Ovary (tissue), 9 donors: ENCODE data around the gene NTRK2. TPM values are rescaled to one million over a fixed set of nuclear protein-coding genes. Genes with fewer than 3 reads are reported as not detected.

Experiments used
- DNase-seq, 5 donors: peaks; one replicate each; pipeline ENCODE4 v3.0.0-alpha.2; 2019 to 2020
- H3K27ac ChIP-seq, 2 donors: fragments of 200-600 bp; one replicate each; pipeline versions ENCODE4 v1.5.1 to v1.8.0; 2019 to 2022
- H3K27me3 ChIP-seq: fragments of 200-600 bp; one replicate; pipeline ENCODE4 v1.8.0; 2022
- H3K36me3 ChIP-seq: fragments of 200-600 bp; sonication (generic); one replicate; pipeline ENCODE4 v1.5.1; 2019
- H3K4me1 ChIP-seq: one replicate; pipeline ENCODE4 v1.8.1; 2013; ENCODE audit warnings: mild to moderate bottlenecking, moderate library complexity; ENCODE audit not compliant: insufficient read depth
- H3K4me3 ChIP-seq: fragments of 200-600 bp; sonication (generic); one replicate; pipeline ENCODE4 v1.5.1; 2017
- H3K9me3 ChIP-seq, 2 donors: fragments of 200-600 bp in 1 of 2; sonication (generic) in 1 of 2; one replicate each; pipeline versions ENCODE4 v1.5.1 to v1.8.1; 2013 to 2019; ENCODE audit warnings: mild to moderate bottlenecking in 1 of 2, moderate library complexity in 1 of 2
- CTCF ChIP-seq, 3 donors: fragments of 450-650 bp in 2 of 3; fragments of 200-600 bp in 1 of 3; IDR thresholded peaks; one replicate each; pipeline versions ENCODE4 v1.5.1 to v1.8.0; 2016 to 2022; ENCODE audit warnings: antibody characterized with exemption in 3 of 3, mild to moderate bottlenecking in 1 of 3
- EP300 ChIP-seq: sonication (generic); formaldehyde crosslinking; IDR thresholded peaks from one replicate; pipeline ENCODE4 v1.6.1; 2017; ENCODE audit warnings: antibody characterized with exemption
- POLR2A ChIP-seq: fragments of 450-650 bp; IDR thresholded peaks from one replicate; pipeline ENCODE4 v1.6.1; 2017; ENCODE audit warnings: antibody characterized with exemption, mild to moderate bottlenecking, moderate library complexity
- WGBS, 3 donors: extraction: QIAGEN DNeasy Blood & Tissue Kit in 1 of 3; methylation state at CpG; one replicate each; pipeline versions ENCODE4 v1.1.5 to v1.1.7; 2013 to 2017; 5-methylcytosine and 5-hydroxymethylcytosine counted together
- intact Hi-C, 4 donors: fragments of 100-400 bp; cut with DNase I; formaldehyde crosslinking; loops; one replicate each; pipeline versions ENCODE4 v1.11.0 to v1.15.1; 2022 to 2023
- polyA plus RNA-seq, 2 donors: library from polyadenylated mRNA; stranded (reverse); fragments of 200-250 nt in 1 of 2; fragments of 350-450 nt in 1 of 2; fragmentation: Illumina TruSeq in 1 of 2; extraction: RNeasy Lipid Tissue Mini Kit (QIAGEN cat#74804) in 1 of 2; gene quantifications; one replicate each; pipeline ENCODE4 v1.2.3, GENCODE V29; 2013 to 2014
- total RNA-seq, 7 donors: library from RNA; depleted of rRNA in 2 of 7; stranded (reverse); fragments of >200 nt in 2 of 7; fragmentation: NEBNext Ultra II Directional in 3 of 7; extraction: Animal tissue kit (Norgen Biotek cat#: 25700) in 3 of 7; gene quantifications; one replicate each; pipeline versions ENCODE4 v1.1.0 to v1.2.4, GENCODE V29; 2016 to 2023
- donor health status: DM: no; HTN: no; CAD: no; lungs with moderate emphysema.
- donor health status: DM: no; HTN: no; CAD: no.
- donor health status: Bipolar disorder and iron deficiency.
- donor health status: DM: yes; HTN: yes; CAD: no.
- donor health status: DM: no; HTN: no; CAD: no.
- donor health status: DM: yes; HTN: yes; CAD: no.

NTRK2 gene
- total and polyA plus RNA-seq, 9 donors, result 6.4 to 31.1 (median 10.8) TPM

- WGBS, 3 donors, result 9 to 27% (median 9%) methylated on average over 4 of the region's 4 CpGs
- Histone ChIP-seq H3K27ac (no peak overlapping the region), H3K36me3 (no peaks in the 10 kb centered on the region), H3K4me1 (no peaks in the 10 kb centered on the region), H3K9me3 (no peaks in the 10 kb centered on the region), H3K4me3 (no peak overlapping the region), H3K27me3 (no peaks in the 10 kb centered on the region)
- intact Hi-C loops, result no loop called here
- TF ChIP-seq POLR2A (no peak), CTCF (IDR thresholded peaks at IDR 0.05) (no peak), EP300 (no peak)
- no peak for DNase-seq
Measured at GRCh38 chr9:84996029-84996428, 326.5 kb downstream of the NTRK2 start.

GRCh38 chr9:84996716-84997115 is 327.2 kb downstream of the NTRK2 start:
- Histone ChIP-seq H3K27ac (no peak overlapping the region), H3K9me3 (no peaks in the 10 kb centered on the region), H3K27me3 (no peaks in the 10 kb centered on the region), H3K36me3 (no peaks in the 10 kb centered on the region), H3K4me1 (no peaks in the 10 kb centered on the region), H3K4me3 (no peak overlapping the region)
- TF ChIP-seq POLR2A, result no peak
- intact Hi-C loops, result no loop called here
- WGBS, 3 donors, result 80 to 92% (median 91%) methylated on average over 3 of the region's 3 CpGs
- no peak for DNase-seq

- TF ChIP-seq POLR2A, result no peak
- no peak for TF ChIP-seq CTCF (IDR thresholded peaks at IDR 0.05)
- no peak for TF ChIP-seq EP300
- DNase-seq, result no peak
- H3K4me3 ChIP-seq, result no peak overlapping the region
- no peak overlapping the region for H3K27ac ChIP-seq
- 73 to 81% (median 76%) methylated on average over 2 of the region's 2 CpGs for WGBS, 3 donors
- no peaks in the 10 kb centered on the region for H3K27me3 ChIP-seq
- intact Hi-C loops, result no loop called here
- no peaks in the 10 kb centered on the region for H3K9me3 ChIP-seq
- H3K36me3 ChIP-seq, result no peaks in the 10 kb centered on the region
- no peaks in the 10 kb centered on the region for H3K4me1 ChIP-seq
Measured at GRCh38 chr9:84997472-84997871, 327.9 kb downstream of the NTRK2 start.

GRCh38 chr9:84998639-84999038 is 329.1 kb downstream of the NTRK2 start:
- 40 to 73% (median 62%) methylated on average over 2 of the region's 2 CpGs for WGBS, 3 donors
- no peak overlapping the region for H3K4me3 ChIP-seq
- H3K9me3 ChIP-seq, result no peaks in the 10 kb centered on the region
- H3K4me1 ChIP-seq, result no peaks in the 10 kb centered on the region
- no peaks in the 10 kb centered on the region for H3K36me3 ChIP-seq
- H3K27ac ChIP-seq, result no peak overlapping the region
- DNase-seq, result no peak
- no peak for TF ChIP-seq EP300
- no peak for TF ChIP-seq POLR2A
- TF ChIP-seq CTCF (IDR thresholded peaks at IDR 0.05), result no peak
- H3K27me3 ChIP-seq, result no peaks in the 10 kb centered on the region
- intact Hi-C loops, result no loop called here

- Histone ChIP-seq H3K4me3 (no peak overlapping the region), H3K9me3 (no peaks in the 10 kb centered on the region), H3K36me3 (no peaks in the 10 kb centered on the region), H3K27ac (no peak overlapping the region), H3K4me1 (no peaks in the 10 kb centered on the region), H3K27me3 (no peaks in the 10 kb centered on the region)
- intact Hi-C loops, result no loop called here
- 78 to 86% (median 85%) methylated on average over 7 of the region's 7 CpGs for WGBS, 3 donors
- no peak for DNase-seq
- no peak for TF ChIP-seq EP300
- no peak for TF ChIP-seq POLR2A
- no peak for TF ChIP-seq CTCF (IDR thresholded peaks at IDR 0.05)
Measured at GRCh38 chr9:84999788-85000187, 330.3 kb downstream of the NTRK2 start.
